IMR-90 (cell line): Measurements from ENCODE around the gene AFTPH. TPM values are rescaled to one million over a fixed set of nuclear protein-coding genes. Genes with fewer than 3 reads are reported as not detected.

ENCODE experiments used
- ATAC-seq: fragments of 200-7000 bp; cut with Tn5 transposase; 2 replicates; pipeline ENCODE4 v1.9.1; 2020; ENCODE audit warnings: low read depth, mild to moderate bottlenecking, moderate library complexity
- BruUV-seq: library from RNA; stranded (reverse); fragments of 400-500 nt; replicated peaks from 2 replicates; lab custom pipeline; 2021; lab: Mats Ljungman, UMichigan
- CTCF ChIA-PET: fragments of 300-600 bp; formaldehyde crosslinking; extraction: SDS; loops from one replicate; lab custom pipeline; 2021; ENCODE audit warnings: antibody characterized with exemption; lab: Yijun Ruan, JAX
- POLR2A ChIA-PET: fragments of 300-600 bp; sonication (Branson Sonifier 250); formaldehyde crosslinking; loops from one replicate; lab custom pipeline; 2022; ENCODE audit warnings: antibody characterized with exemption; ENCODE audit not compliant: unreplicated experiment; lab: Charles Lee
- DNase-seq: peaks from one replicate; pipeline ENCODE4 v3.0.0; 2013
- H2AFZ ChIP-seq: replicated peaks from 2 replicates; pipeline ENCODE3; 2013; ENCODE audit warnings: low read length, mild to moderate bottlenecking; ENCODE audit not compliant: poor library complexity
- H2AK5ac ChIP-seq: 2 replicates; pipeline ENCODE4 v1.6.1; 2013; ENCODE audit warnings: low read depth, low read length, inconsistent platforms
- H2AK9ac ChIP-seq: replicated peaks from 2 replicates; pipeline ENCODE3; 2013; ENCODE audit warnings: mild to moderate bottlenecking, low read depth, low read length, moderate library complexity; ENCODE audit not compliant: poor library complexity
- H2BK120ac ChIP-seq: 2 replicates; pipeline ENCODE4 v1.6.1; 2013; ENCODE audit warnings: low read depth, low read length, inconsistent platforms
- H2BK15ac ChIP-seq: 3 replicates; pipeline ENCODE4 v1.6.1; 2013; ENCODE audit warnings: low read depth, low read length, inconsistent platforms
- H2BK20ac ChIP-seq: 2 replicates; pipeline ENCODE4 v1.6.1; 2013; ENCODE audit warnings: low read depth, mild to moderate bottlenecking, inconsistent platforms, low read length, moderate library complexity
- H2BK5ac ChIP-seq: 2 replicates; pipeline ENCODE4 v1.6.1; 2013; ENCODE audit warnings: mild to moderate bottlenecking, low read depth, low read length, inconsistent platforms; ENCODE audit not compliant: poor library complexity, severe bottlenecking
- H3K14ac ChIP-seq: replicated peaks from 2 replicates; pipeline ENCODE4 v1.6.1; 2013; ENCODE audit warnings: low read depth, low read length, inconsistent platforms
- H3K18ac ChIP-seq: 2 replicates; pipeline ENCODE4 v1.6.1; 2013; ENCODE audit warnings: low read depth, low read length, control low read depth
- H3K23ac ChIP-seq: 2 replicates; pipeline ENCODE4 v1.6.1; 2013; ENCODE audit warnings: low read depth, low read length, inconsistent platforms
- H3K27ac ChIP-seq: 2 replicates; pipeline ENCODE4 v1.5.1; 2013; ENCODE audit warnings: mild to moderate bottlenecking, control low read depth, low read length; ENCODE audit not compliant: insufficient read depth
- H3K27me3 ChIP-seq: 2 replicates; pipeline ENCODE4 v1.6.1; 2013; ENCODE audit warnings: low read length; ENCODE audit not compliant: control insufficient read depth, insufficient read depth
- H3K36me3 ChIP-seq: 2 replicates; pipeline ENCODE4 v1.6.1; 2013; ENCODE audit warnings: low read length, mixed read lengths; ENCODE audit not compliant: control insufficient read depth, insufficient read depth
- H3K4ac ChIP-seq: 2 replicates; pipeline ENCODE4 v1.6.1; 2013; ENCODE audit warnings: low read depth, low read length, inconsistent platforms
- H3K4me1 ChIP-seq: 2 replicates; pipeline ENCODE4 v1.6.1; 2013; ENCODE audit warnings: low read length, mixed read lengths; ENCODE audit not compliant: control insufficient read depth, insufficient read depth
- H3K4me2 ChIP-seq: 2 replicates; pipeline ENCODE4 v1.6.1; 2013; ENCODE audit warnings: low read depth, mild to moderate bottlenecking, control low read depth, low read length, moderate library complexity
- H3K4me3 ChIP-seq: 2 replicates; pipeline ENCODE4 v1.5.1; 2013; ENCODE audit warnings: low read depth, mild to moderate bottlenecking, control low read depth, low read length, moderate library complexity; ENCODE audit not compliant: insufficient read depth
- H3K56ac ChIP-seq: 2 replicates; pipeline ENCODE4 v1.6.1; 2013; ENCODE audit warnings: low read length, inconsistent platforms; ENCODE audit not compliant: insufficient read depth; ENCODE audit errors: extremely low read depth
- H3K79me1 ChIP-seq, 2 experiments: 2 replicates each; pipeline ENCODE4 v1.6.1; 2013; ENCODE audit warnings: low read length in 2 of 2, inconsistent platforms in 1 of 2, low read depth in 1 of 2
- H3K9ac ChIP-seq: 2 replicates; pipeline ENCODE4 v1.6.1; 2013; ENCODE audit warnings: low read depth, low read length, control low read depth
- H3K9me1 ChIP-seq: 2 replicates; pipeline ENCODE4 v1.6.1; 2013; ENCODE audit warnings: low read length, inconsistent platforms; ENCODE audit not compliant: insufficient read depth
- H3K9me3 ChIP-seq: 2 replicates; pipeline ENCODE4 v1.6.1; 2013; ENCODE audit warnings: low read length; ENCODE audit not compliant: control insufficient read depth, insufficient read depth
- H4K20me1 ChIP-seq: 2 replicates; pipeline ENCODE4 v1.6.1; 2013; ENCODE audit warnings: low read length, inconsistent platforms; ENCODE audit not compliant: insufficient read depth
- H4K5ac ChIP-seq: 2 replicates; pipeline ENCODE4 v1.6.1; 2013; ENCODE audit warnings: mild to moderate bottlenecking, low read depth, low read length, control low read depth
- H4K8ac ChIP-seq, 2 experiments: 2 replicates each; pipeline ENCODE4 v1.6.1; 2013; ENCODE audit warnings: low read depth in 2 of 2, low read length in 2 of 2, control low read depth in 1 of 2, inconsistent platforms in 1 of 2
- H4K91ac ChIP-seq: 2 replicates; pipeline ENCODE4 v1.6.1; 2013; ENCODE audit warnings: low read depth, low read length, inconsistent platforms; ENCODE audit not compliant: insufficient read depth
- CEBPB ChIP-seq: IDR thresholded peaks from 2 replicates; pipeline ENCODE4 v1.6.1; 2012; ENCODE audit warnings: low read depth, low read length, improper control_type of control experiment
- FOS ChIP-seq: fragments of 150-350 bp; IDR thresholded peaks from 2 replicates; pipeline ENCODE4 v1.6.1; 2016; ENCODE audit warnings: low read depth, low read length
- MAFK ChIP-seq: IDR thresholded peaks from 2 replicates; pipeline ENCODE4 v1.6.1; 2012; ENCODE audit warnings: low read depth, low read length, improper control_type of control experiment
- MXI1 ChIP-seq: IDR thresholded peaks from 2 replicates; pipeline ENCODE4 v1.6.1; 2012; ENCODE audit warnings: low read depth, mild to moderate bottlenecking, low read length, moderate library complexity, borderline replicate concordance
- RAD21 ChIP-seq: IDR thresholded peaks from 2 replicates; pipeline ENCODE4 v1.6.1; 2012; ENCODE audit warnings: low read length, improper control_type of control experiment
- RCOR1 ChIP-seq: IDR thresholded peaks from 2 replicates; pipeline ENCODE4 v1.6.1; 2012; ENCODE audit warnings: mild to moderate bottlenecking, low read length, improper control_type of control experiment; ENCODE audit not compliant: insufficient replicate concordance
- WGBS, 2 experiments: methylation state at CpG; one replicate each; pipeline versions ENCODE4 v1.1.5 to v1.1.7; 2013; ENCODE audit warnings: missing lambda C conversion rate in 2 of 2; ENCODE audit not compliant: insufficient read length in 1 of 2; ENCODE audit errors: extremely low coverage in 2 of 2; 5-methylcytosine and 5-hydroxymethylcytosine counted together
- dilution Hi-C: fragments of 300-500 bp; cut with HindIII; formaldehyde crosslinking; loops from one replicate; pipeline ENCODE4 v1.14.3; 2018; ENCODE audit warnings: low sequenced_read_pairs; ENCODE audit not compliant: unreplicated experiment
- in situ Hi-C: fragments of 300-500 bp; cut with MboI; formaldehyde crosslinking; loops from 3 replicates; pipeline ENCODE4 v1.14.3; 2019; ENCODE audit warnings: low sequenced_read_pairs, inconsistent platforms, mixed read lengths
- intact Hi-C: fragments of 100-400 bp; cut with micrococcal nuclease; formaldehyde crosslinking; loops from 2 replicates; pipeline ENCODE4 v1.10.0; 2022
- polyA plus RNA-seq, 3 experiments: library from polyadenylated mRNA; depleted of rRNA; stranded (reverse); fragments of >200 nt; gene quantifications; 2 replicates each; pipeline ENCODE4 v1.2.3, GENCODE V29; 2012; ENCODE audit warnings: low replicate concordance in 1 of 3
- total RNA-seq: library from RNA; depleted of rRNA; stranded (reverse); fragments of >200 nt; gene quantifications from 2 replicates; pipeline ENCODE4 v1.2.3, GENCODE V29; 2012

Gene AFTPH
- total and polyA plus RNA-seq, 2 of the 4 experiments (the other 2 are of a cell fraction), result 9.4 to 19.9 TPM

- H3K27me3 ChIP-seq, result peaks cover 3% of the 10 kb centered on the region
- no peak overlapping the region for H3K4me3 ChIP-seq
- no peaks in the 10 kb centered on the region for H3K9me3 ChIP-seq
- H4K8ac ChIP-seq, result no peak overlapping the region
- ATAC-seq (no peak), DNase-seq (no peak)
- H3K56ac ChIP-seq, result no peak overlapping the region
- in situ Hi-C loops, result loop anchor here (10.0 kb wide), 2 partner anchors 454 to 984 kb away; no protein-coding TSS in a partner anchor
- no peak overlapping the region for H3K27ac ChIP-seq
- H4K5ac ChIP-seq, result no peak overlapping the region
- no TSS peak for BruUV-seq
- WGBS, 2 experiments, result no CpG with 5 or more reads among the region's 4 CpGs
- H3K4me1 ChIP-seq, result peaks cover 6% of the 10 kb centered on the region
- no peak overlapping the region for H3K4me2 ChIP-seq
- no peak overlapping the region for H2AK5ac ChIP-seq
- intact Hi-C loops, result no loop called here
- H3K23ac ChIP-seq, result no peak overlapping the region
- no peak overlapping the region for H2AFZ ChIP-seq
- H4K91ac ChIP-seq, result no peak overlapping the region
- H2BK15ac ChIP-seq, result no peak overlapping the region
- H3K18ac ChIP-seq, result no peak overlapping the region
- H2AK9ac ChIP-seq, result no peak overlapping the region
- H3K14ac ChIP-seq, result no peak overlapping the region
- H3K9ac ChIP-seq, result no peak overlapping the region
- H3K4ac ChIP-seq, result no peak overlapping the region
- ChIA-PET POLR2A (no interaction called here), CTCF (no interaction called here)
- no peak overlapping the region for H2BK120ac ChIP-seq
- peaks cover 4% of the 10 kb centered on the region; the same call in 1 of the 2 replicates for H3K9me1 ChIP-seq
- H2BK20ac ChIP-seq, result no peak overlapping the region
- no peak overlapping the region for H2BK5ac ChIP-seq
- peaks cover 5% of the 10 kb centered on the region for H3K36me3 ChIP-seq
- dilution Hi-C loops, result no loop called here
- peaks cover 0 to 4% of the 10 kb centered on the region in 2 experiments; a peak in 1 of 4 replicates for H3K79me1 ChIP-seq
- H4K20me1 ChIP-seq, result peaks cover 4% of the 10 kb centered on the region; the same call in 1 of the 2 replicates
- TF ChIP-seq RAD21 (no peak), MAFK (no peak), RCOR1 (no peak), FOS (no peak), CEBPB (no peak), MXI1 (no peak)
These were observed 67.1 kb downstream of the AFTPH start for GRCh38 chr2:64591188-64591587.
